ENCODE measurements around the gene DCAF7.

- no peak for TF ChIP-seq POLR2A (IDR thresholded peaks at IDR 0.05)
- TF ChIP-seq, protein P1, sequence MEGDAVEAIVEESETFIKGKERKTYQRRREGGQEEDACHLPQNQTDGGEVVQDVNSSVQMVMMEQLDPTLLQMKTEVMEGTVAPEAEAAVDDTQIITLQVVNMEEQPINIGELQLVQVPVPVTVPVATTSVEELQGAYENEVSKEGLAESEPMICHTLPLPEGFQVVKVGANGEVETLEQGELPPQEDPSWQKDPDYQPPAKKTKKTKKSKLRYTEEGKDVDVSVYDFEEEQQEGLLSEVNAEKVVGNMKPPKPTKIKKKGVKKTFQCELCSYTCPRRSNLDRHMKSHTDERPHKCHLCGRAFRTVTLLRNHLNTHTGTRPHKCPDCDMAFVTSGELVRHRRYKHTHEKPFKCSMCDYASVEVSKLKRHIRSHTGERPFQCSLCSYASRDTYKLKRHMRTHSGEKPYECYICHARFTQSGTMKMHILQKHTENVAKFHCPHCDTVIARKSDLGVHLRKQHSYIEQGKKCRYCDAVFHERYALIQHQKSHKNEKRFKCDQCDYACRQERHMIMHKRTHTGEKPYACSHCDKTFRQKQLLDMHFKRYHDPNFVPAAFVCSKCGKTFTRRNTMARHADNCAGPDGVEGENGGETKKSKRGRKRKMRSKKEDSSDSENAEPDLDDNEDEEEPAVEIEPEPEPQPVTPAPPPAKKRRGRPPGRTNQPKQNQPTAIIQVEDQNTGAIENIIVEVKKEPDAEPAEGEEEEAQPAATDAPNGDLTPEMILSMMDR (IDR thresholded peaks at IDR 0.05), result no peak
Measured at GRCh38 chr17:63567229-63567628, 17.0 kb downstream of the DCAF7 start.
